Activated naive CD8-positive, alpha-beta T cell treated with anti-CD3 and anti-CD28 coated beads, Interleukin-2, amount 10 ng/mL, durations not matched to agents 7 days and 5 days (primary cell): ENCODE data around the gene PROS1. TPM values are rescaled to one million over a fixed set of nuclear protein-coding genes. Genes with fewer than 3 reads are reported as not detected.
"Not testable (repeated sequence)": the region's sequence is repeated elsewhere in the genome, so short reads cannot be mapped to it uniquely, and the experiment has no call there.

ENCODE experiments used
- ATAC-seq: fragments of 150-1000 bp; cut with Tn5 transposase; one replicate; pipeline ENCODE4 v1.10.0; 2021; ENCODE audit warnings: low read depth, moderate library complexity
- POLR2A ChIA-PET: fragments of 350-600 bp; sonication (Branson Sonifier 250); formaldehyde crosslinking; loops from one replicate; lab custom pipeline; 2021; ENCODE audit warnings: antibody characterized with exemption; lab: Charles Lee
- DNase-seq: peaks from one replicate; pipeline ENCODE4 v3.0.0; 2021
- H3K27ac Mint-ChIP-seq: one replicate; pipeline ENCODE4 v1.8.0; 2022; ENCODE audit warnings: mild to moderate bottlenecking, mixed read lengths
- H3K27me3 Mint-ChIP-seq: one replicate; pipeline ENCODE4 v1.8.0; 2022; ENCODE audit warnings: mild to moderate bottlenecking, moderate library complexity, mixed read lengths
- H3K36me3 Mint-ChIP-seq: one replicate; pipeline ENCODE4 v1.8.0; 2021; ENCODE audit warnings: mild to moderate bottlenecking, mixed read lengths
- H3K4me1 Mint-ChIP-seq: one replicate; pipeline ENCODE4 v1.8.0; 2021; ENCODE audit warnings: mixed read lengths
- H3K4me3 Mint-ChIP-seq: one replicate; pipeline ENCODE4 v1.8.0; 2022; ENCODE audit warnings: mild to moderate bottlenecking, moderate library complexity, mixed read lengths
- H3K9me3 Mint-ChIP-seq: one replicate; pipeline ENCODE4 v1.8.0; 2021; ENCODE audit warnings: mixed read lengths
- total RNA-seq, 2 experiments: library from RNA; stranded (reverse); gene quantifications; one replicate each; pipeline ENCODE4 v1.2.3, GENCODE V29; 2021

PROS1 gene
- total RNA-seq, 2 experiments from 2014 or later: 0.09 TPM; not detected in 1

GRCh38 chr3:93906245-93906644 lies 67.5 kb downstream of the PROS1 start:
- Mint-ChIP-seq H3K27me3 (no peaks in the 10 kb centered on the region), H3K9me3 (no peaks in the 10 kb centered on the region), H3K4me3 (no peak overlapping the region), H3K36me3 (no peaks in the 10 kb centered on the region), H3K4me1 (no peaks in the 10 kb centered on the region), H3K27ac (no peak overlapping the region)
- DNase-seq (no peak), ATAC-seq (no peak)
- POLR2A ChIA-PET: no interaction called here

- H3K36me3 Mint-ChIP-seq: no peaks in the 10 kb centered on the region
- no peak overlapping the region for H3K27ac Mint-ChIP-seq
- ATAC-seq (no peak), DNase-seq (no peak)
- H3K27me3 Mint-ChIP-seq: no peaks in the 10 kb centered on the region
- no peak overlapping the region for H3K4me3 Mint-ChIP-seq
- no peaks in the 10 kb centered on the region for H3K4me1 Mint-ChIP-seq
- POLR2A ChIA-PET: no interaction called here
- H3K9me3 Mint-ChIP-seq: no peaks in the 10 kb centered on the region
Measured at GRCh38 chr3:93904568-93904967, 69.1 kb downstream of the PROS1 start.

- H3K36me3 Mint-ChIP-seq, H3K27me3 Mint-ChIP-seq, H3K9me3 Mint-ChIP-seq, H3K4me3 Mint-ChIP-seq, DNase-seq, H3K4me1 Mint-ChIP-seq, H3K27ac Mint-ChIP-seq, ATAC-seq, POLR2A ChIA-PET: not testable (repeated sequence)
Measured at GRCh38 chr3:93878250-93879017, 95.3 kb downstream of the PROS1 start.

- H3K4me3 Mint-ChIP-seq: not testable (repeated sequence)
Measured at GRCh38 chr3:93877427-93877826, 96.3 kb downstream of the PROS1 start.

GRCh38 chr3:93873412-93873811 lies 100.3 kb downstream of the PROS1 start:
- H3K27me3 Mint-ChIP-seq, H3K4me3 Mint-ChIP-seq, POLR2A ChIA-PET, DNase-seq, H3K36me3 Mint-ChIP-seq, H3K27ac Mint-ChIP-seq, H3K9me3 Mint-ChIP-seq, ATAC-seq, H3K4me1 Mint-ChIP-seq: not testable (repeated sequence)

More at GRCh38 chr3:93877427-93877826, 96.3 kb downstream of the PROS1 start:
- H3K27ac Mint-ChIP-seq, ATAC-seq, POLR2A ChIA-PET, H3K4me1 Mint-ChIP-seq, DNase-seq, H3K36me3 Mint-ChIP-seq, H3K27me3 Mint-ChIP-seq, H3K9me3 Mint-ChIP-seq: not testable (repeated sequence)

GRCh38 chr3:93867425-93867824 lies 106.3 kb downstream of the PROS1 start:
- ATAC-seq: no peak

GRCh38 chr3:93861017-93861416 lies 112.7 kb downstream of the PROS1 start:
- Mint-ChIP-seq H3K4me1 (no peaks in the 10 kb centered on the region), H3K4me3 (no peak overlapping the region), H3K27me3 (no peaks in the 10 kb centered on the region), H3K36me3 (no peaks in the 10 kb centered on the region), H3K9me3 (no peaks in the 10 kb centered on the region), H3K27ac (no peak overlapping the region)
- no peak for ATAC-seq
- POLR2A ChIA-PET: no interaction called here
- DNase-seq: no peak

More at GRCh38 chr3:93867425-93867824, 106.3 kb downstream of the PROS1 start:
- Mint-ChIP-seq H3K9me3 (no peaks in the 10 kb centered on the region), H3K27ac (no peak overlapping the region), H3K4me3 (no peak overlapping the region), H3K4me1 (no peaks in the 10 kb centered on the region), H3K36me3 (no peaks in the 10 kb centered on the region), H3K27me3 (no peaks in the 10 kb centered on the region)
- POLR2A ChIA-PET: no interaction called here
- DNase-seq: no peak

- no peak for ATAC-seq
Measured at GRCh38 chr3:93855401-93855800, 118.3 kb downstream of the PROS1 start.

GRCh38 chr3:93852228-93852627 lies 121.5 kb downstream of the PROS1 start:
- H3K27ac Mint-ChIP-seq, H3K27me3 Mint-ChIP-seq, DNase-seq, H3K4me3 Mint-ChIP-seq, ATAC-seq, POLR2A ChIA-PET, H3K9me3 Mint-ChIP-seq, H3K36me3 Mint-ChIP-seq, H3K4me1 Mint-ChIP-seq: not testable (repeated sequence)

More at GRCh38 chr3:93855401-93855800, 118.3 kb downstream of the PROS1 start:
- no peak overlapping the region for H3K27ac Mint-ChIP-seq
- H3K9me3 Mint-ChIP-seq: peaks cover 2% of the 10 kb centered on the region
- POLR2A ChIA-PET: no interaction called here
- no peaks in the 10 kb centered on the region for H3K4me1 Mint-ChIP-seq
- no peak overlapping the region for H3K4me3 Mint-ChIP-seq
- DNase-seq: no peak
- H3K27me3 Mint-ChIP-seq: peaks cover 3% of the 10 kb centered on the region
- no peaks in the 10 kb centered on the region for H3K36me3 Mint-ChIP-seq

- Mint-ChIP-seq H3K9me3 (peaks cover 1% of the 10 kb centered on the region), H3K27me3 (peaks cover 7% of the 10 kb centered on the region), H3K36me3 (no peaks in the 10 kb centered on the region), H3K4me1 (peaks cover 3% of the 10 kb centered on the region), H3K27ac (no peak overlapping the region), H3K4me3 (no peak overlapping the region)
- POLR2A ChIA-PET: no interaction called here
- ATAC-seq (no peak), DNase-seq (no peak)
Measured at GRCh38 chr3:93843981-93844380, 129.7 kb downstream of the PROS1 start.

- DNase-seq, H3K27ac Mint-ChIP-seq, H3K27me3 Mint-ChIP-seq, ATAC-seq, H3K36me3 Mint-ChIP-seq, H3K9me3 Mint-ChIP-seq, H3K4me3 Mint-ChIP-seq, H3K4me1 Mint-ChIP-seq, POLR2A ChIA-PET: not testable (repeated sequence)
Measured at GRCh38 chr3:93839193-93839592, 134.5 kb downstream of the PROS1 start.

Other genes with a start within 250 kb of the PROS1 start
- gene ARL13B, start 6.3 kb upstream of the PROS1 start, total RNA-seq: 10 to 100 TPM in 1 of 2 experiments, 1 to 10 TPM in 1; 8.3 to 10.2 TPM
- gene STX19, start 54.7 kb upstream of the PROS1 start, total RNA-seq: not detected
- gene DHFR2, start 89.0 kb upstream of the PROS1 start, total RNA-seq: 1 to 10 TPM; 7.7 to 9.6 TPM
- 10 to 100 TPM; 16.4 to 18.4 TPM for gene NSUN3, start 89.2 kb upstream of the PROS1 start, total RNA-seq